Amygdala (tissue), 56 donors: Measurements from ENCODE around the gene DPM2.

Experiments
- DNase-seq, 56 donors: peaks; one replicate each; lab custom pipeline; 2025; lab: John Stamatoyannopoulos, UW

DPM2 gene

DNA sequence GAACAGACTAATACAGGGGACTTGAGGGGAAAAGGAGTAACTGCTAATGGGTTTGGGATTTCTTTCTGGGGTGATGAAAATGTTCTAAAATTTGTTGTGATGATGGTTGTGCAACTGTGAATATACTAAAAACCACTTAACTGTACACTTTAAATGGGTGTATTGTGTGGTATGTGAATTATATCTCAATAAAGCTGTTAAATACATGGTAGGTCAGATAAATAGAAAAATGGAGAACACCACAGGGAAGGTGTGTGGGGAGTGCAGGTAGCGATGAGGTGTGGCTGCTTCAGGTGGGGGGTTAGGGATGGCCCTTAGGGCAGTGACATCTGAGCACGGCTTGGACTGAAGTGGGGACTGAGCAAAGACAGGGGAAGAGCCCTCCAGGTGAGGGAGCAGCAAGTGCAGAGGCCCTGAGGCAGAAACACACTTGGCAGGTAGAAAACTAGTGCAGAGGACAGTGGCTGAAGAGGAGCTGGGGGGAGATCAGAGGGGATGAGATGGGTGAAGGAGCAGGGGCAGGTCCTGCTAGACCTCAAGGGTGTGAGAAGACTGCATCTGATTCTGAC is 22.3 kb upstream of the DPM2 start:
- no peak for DNase-seq

GRCh38 chr9:127959398-127959797 is 21.7 kb upstream of the DPM2 start:
- DNase-seq = no peak

- DNase-seq = no peak
Observed at GRCh38 chr9:127958728-127959127, 21.1 kb upstream of the DPM2 start.

DNA sequence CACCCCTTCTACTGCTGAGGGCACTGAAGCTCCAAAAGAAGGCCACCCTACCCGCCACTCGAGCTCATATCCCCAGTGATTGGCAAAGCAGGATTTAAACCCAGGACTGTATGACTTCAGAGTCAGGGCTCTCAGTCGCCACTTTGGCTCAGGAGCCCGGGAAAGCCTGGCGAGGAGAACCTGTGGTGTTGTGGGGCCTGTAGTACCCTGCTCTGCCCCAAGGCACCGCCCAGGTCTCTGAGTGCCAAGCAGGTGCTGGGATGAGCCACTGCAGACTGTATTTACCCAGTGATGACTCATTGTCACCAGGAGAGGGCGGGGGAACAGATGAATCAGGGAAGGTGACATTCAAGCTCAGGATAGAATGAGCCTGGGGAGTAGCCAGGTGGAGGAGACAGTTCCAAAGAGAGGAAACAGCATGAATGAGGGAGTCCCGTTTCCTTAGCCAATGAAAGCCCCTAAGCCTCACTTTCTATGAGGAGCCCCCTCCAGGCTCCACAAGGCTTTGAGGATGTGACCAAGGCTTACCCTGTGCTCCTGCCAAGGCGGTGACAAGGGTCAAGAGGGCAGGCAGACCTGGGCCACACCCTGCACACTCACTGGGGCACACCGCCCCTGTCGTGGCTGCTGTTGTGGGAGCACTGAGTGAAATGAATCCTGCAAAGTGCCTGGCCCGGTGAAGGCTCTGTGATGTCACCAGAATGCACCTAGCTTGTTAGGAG is 17.8 kb upstream of the DPM2 start:
- DNase-seq = peak in 26 of 56 donors; percentile 34 to 68 (median 52)

DNA sequence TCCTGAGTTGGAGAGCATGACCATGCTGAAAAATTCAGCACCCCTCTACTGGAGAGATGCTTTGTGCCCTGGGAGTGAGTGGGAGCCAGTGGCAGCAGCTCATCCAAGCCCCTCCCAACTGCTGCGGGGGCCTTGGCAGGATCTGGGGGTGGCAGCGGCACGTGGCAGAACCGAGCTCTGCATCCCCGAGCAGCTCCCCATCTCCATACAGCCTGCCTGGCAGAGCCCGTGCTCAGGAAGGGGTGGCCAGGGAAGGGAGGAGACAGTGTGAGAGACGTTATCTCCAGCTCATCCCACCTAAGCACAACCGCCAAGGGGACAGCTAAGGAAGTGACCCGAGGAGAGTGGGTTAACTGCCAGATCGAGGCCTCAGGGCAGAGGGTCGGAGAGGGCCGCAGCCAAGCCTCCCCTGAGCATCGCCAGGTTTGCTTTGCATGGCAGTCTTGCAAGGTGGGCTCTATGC is 17.2 kb upstream of the DPM2 start:
- peak in 49 of 56 donors; percentile 27 to 86 (median 66) for DNase-seq

DNA sequence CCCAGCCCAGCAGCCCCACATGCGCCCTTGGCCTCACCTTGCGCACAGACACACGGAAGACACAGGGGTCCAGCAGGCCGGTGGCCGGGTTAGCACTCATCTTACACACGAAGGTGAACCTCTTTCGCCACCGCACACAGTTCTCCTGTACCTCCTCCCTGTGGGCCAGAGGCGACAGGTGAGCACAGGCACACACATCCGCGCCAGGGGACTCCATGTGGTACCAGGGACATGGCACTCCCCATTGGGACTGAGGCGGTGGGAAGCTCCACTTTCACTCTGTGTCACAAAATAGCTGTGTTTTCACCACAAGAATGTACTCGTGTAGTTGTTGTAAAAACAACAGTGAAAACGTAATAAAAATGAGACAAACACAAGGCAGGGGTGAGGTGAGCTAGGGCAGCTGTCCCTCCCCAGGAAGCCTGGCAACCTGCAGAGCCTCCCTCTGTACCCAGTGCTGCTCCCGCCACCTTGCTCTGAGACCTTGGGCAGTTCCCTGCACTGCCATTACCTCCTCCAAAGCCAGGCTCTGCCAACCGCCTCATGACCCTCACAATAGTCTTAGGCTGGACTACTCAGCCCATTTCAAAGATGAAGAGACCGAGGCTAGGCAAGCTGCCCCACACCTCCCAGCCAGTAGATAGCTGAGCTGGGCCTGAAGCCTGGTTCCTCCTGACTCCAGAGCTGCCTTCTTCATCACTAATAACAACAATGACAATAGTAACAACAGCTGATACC is 16.3 kb upstream of the DPM2 start:
- DNase-seq = no peak

- DNase-seq = no peak
Observed at GRCh38 chr9:127953154-127953553, 15.5 kb upstream of the DPM2 start.

GRCh38 chr9:127950513-127951289 is 13.0 kb upstream of the DPM2 start:
- DNase-seq = peak; percentile 65 to 98 (median 93)

- peak in 37 of 56 donors; percentile 31 to 83 (median 57) for DNase-seq
Observed at GRCh38 chr9:127949827-127950512, 12.3 kb upstream of the DPM2 start.

- no peak for DNase-seq
Observed at GRCh38 chr9:127947841-127948710, 10.4 kb upstream of the DPM2 start.

- DNase-seq = peak in 1 of 56 donors; percentile 52
Observed at GRCh38 chr9:127946728-127947127, 9.1 kb upstream of the DPM2 start.

- DNase-seq = peak in 4 of 56 donors; percentile 26 to 36 (median 30)
Observed at GRCh38 chr9:127945942-127946341, 8.3 kb upstream of the DPM2 start.

DNA sequence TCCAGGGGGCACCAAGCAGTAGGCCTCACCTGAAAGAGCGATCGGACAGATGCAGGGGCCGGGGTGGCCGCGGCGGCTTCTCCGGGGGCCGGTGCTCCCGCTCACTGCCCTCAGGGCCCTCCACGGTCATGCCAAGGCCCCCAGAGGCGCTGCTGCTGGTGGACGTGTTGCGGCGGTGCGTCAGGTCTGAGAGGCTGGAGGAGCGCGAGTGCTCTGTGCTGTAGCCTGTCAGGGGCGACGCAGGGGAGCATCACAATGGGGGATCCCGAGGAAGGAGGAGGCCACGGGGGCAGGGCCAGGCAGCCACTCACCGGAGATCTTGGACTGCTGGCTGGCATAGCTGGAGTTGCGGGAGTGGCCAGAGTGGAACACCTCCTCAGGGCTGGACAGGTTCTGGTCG is 7.7 kb upstream of the DPM2 start:
- DNase-seq = no peak

DNA sequence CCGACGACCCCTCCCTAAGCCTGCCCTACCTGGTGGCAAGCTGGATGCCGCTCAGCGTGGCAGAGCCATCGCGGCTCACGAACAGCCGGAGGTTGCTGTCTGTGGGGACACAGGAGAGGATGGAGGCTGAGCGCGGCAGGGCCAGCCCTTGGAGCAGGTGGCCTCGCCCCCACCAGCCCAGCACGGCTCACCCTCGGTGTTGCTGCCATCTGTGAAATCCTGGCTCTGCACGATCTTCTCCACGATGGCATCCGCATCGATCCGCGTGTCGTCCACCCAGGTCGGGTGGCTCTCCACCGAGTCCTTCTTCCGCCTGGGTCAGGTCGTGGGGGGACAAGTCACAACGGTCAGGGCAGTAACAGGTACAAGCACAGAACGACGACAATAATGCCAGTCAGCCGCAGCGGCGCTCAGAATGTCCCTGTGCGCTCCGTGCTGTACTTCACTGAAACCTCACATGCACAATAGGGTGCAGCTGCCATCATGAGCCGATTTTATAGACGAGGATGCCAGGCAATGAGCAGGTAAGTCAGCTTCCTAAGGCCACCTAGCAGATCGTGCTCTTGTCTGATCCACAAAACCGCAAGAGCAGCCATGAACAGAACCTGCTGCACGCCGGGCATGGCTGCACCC is 7.0 kb upstream of the DPM2 start:
- no peak for DNase-seq

DNA sequence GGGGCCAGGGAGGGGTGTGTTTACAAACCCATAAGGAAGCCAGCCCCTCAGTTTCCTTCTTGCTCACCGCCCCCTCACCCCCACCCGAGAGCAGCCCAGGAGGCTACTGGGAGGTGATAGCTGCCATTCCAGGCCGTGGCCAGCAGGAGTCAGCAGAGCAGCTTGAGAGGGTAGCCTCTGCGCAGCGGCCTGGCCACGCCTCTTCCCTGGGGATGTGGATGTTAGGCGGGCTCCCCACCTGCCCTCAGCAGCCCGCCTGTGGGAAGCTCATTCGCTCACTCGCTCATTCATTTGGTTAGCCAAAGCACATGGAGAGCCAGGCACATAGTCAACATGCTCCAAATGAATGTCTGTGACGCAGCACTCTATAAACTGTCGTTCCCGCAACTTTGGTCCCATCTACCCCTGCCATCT is 6.1 kb upstream of the DPM2 start:
- DNase-seq = peak in 53 of 56 donors; percentile 30 to 92 (median 81)

DNA sequence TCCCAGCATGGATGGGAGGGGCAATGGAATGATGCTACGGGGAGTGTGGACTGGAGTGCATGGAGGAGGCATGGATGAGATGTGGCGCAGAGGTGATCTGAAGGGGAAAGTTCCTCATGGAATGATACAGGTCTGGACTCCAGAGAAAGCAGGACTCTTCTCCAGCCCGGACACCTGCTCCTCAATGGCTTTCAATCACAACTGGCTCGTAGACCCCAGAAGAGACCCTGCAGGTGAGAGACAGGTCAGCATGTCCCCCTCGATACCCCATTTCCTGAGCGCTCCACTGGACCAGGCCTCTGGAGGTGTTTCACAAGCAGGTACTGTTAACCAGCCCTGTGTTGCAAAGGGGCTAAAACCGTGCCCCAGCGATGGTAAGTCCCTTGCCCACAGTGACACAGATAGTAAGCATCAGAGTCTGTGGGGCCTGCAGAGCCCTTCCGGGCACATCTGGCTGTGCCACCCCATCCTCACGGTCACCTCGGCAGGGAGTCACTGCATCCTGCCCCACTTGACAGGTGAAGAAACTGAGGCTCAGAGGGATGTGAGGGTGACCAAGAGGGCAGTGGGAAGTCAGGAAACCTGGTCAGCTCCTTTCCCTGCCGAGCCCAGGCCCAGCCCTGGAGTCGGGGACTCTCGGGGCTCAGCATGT is 5.5 kb upstream of the DPM2 start:
- DNase-seq = peak in 1 of 56 donors; percentile 28

GRCh38 chr9:127942216-127943010 is 4.8 kb upstream of the DPM2 start:
- peak in 36 of 56 donors; percentile 22 to 72 (median 49) for DNase-seq
